ENCODE results near the gene UQCRHL. TPM values are rescaled to one million over a fixed set of nuclear protein-coding genes. Genes with fewer than 3 reads are reported as not detected.

Gene UQCRHL
- total and polyA plus RNA-seq, 2 of the 8 experiments (the other 6 are each of a cell fraction or from before 2014, with no cell fraction given): 3.7 to 3.9 TPM

DNA sequence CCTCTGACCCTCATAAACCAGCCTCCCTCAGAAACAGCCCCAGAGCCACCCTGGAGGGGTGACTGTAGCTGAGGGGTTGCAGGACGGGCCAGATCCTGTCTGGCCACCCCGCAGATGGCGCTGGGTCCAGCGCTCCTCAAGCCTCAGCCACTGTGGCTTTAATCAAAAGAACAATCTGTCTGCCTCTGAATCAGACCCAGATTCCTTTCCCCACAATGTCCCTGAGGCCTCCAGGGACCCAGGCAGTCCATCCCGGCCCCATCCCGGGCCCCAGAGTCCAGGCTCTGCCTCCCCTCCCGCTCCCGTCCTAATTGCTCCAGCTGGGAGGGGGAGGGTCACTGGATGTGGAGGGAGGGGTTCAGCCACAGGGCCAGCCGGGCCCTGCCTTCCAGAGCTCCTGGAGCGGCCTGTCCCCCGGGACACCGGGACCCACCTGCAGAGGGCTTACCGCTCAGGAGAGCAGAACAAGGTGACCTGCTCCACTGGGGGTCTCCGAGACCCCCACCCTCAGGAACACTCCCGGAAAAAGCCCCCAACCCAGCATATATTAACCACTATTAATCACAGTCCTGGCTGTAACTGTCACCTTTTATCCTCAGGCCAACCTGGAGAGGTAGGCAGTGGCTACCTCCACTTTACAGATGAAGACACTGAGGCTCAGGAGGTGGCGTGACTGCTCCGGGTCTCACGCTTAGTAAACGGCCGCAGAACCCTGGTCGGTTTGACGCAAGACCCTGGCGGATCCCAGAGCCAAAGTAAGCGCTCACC, 49.7 kb downstream of the UQCRHL start (continued):
- TF ChIP-seq, protein P1, sequence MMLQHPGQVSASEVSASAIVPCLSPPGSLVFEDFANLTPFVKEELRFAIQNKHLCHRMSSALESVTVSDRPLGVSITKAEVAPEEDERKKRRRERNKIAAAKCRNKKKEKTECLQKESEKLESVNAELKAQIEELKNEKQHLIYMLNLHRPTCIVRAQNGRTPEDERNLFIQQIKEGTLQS (IDR thresholded peaks at IDR 0.05; ENCODE audit: insufficient read depth, low read depth, low read length): no peak
- no peak for TF ChIP-seq NANOG (IDR thresholded peaks at IDR 0.05; ENCODE audit: insufficient read depth, low read depth, low read length, poor library complexity, severe bottlenecking)
- no peak for TF ChIP-seq SIX5 (IDR thresholded peaks at IDR 0.05; ENCODE audit: low read depth, low read length)
- TF ChIP-seq ZNF274 (IDR thresholded peaks at IDR 0.05; ENCODE audit: borderline replicate concordance, extremely low read depth, low read length): no peak
- no peak for TF ChIP-seq JUN (IDR thresholded peaks at IDR 0.05; ENCODE audit: low read depth, low read length)
- TF ChIP-seq POLR2AphosphoS5 (IDR thresholded peaks at IDR 0.05; ENCODE audit: low read depth, low read length): peak; percentile 24; the same call in 1 of the 2 replicates
- TF ChIP-seq CHD1 (IDR thresholded peaks at IDR 0.05; ENCODE audit: low read depth, low read length): no peak
- TF ChIP-seq CBX5 (IDR thresholded peaks at IDR 0.05; ENCODE audit: low read depth, low read length): no peak
- TF ChIP-seq BACH1 (IDR thresholded peaks at IDR 0.05; ENCODE audit: low read length): no peak
- no peak for TF ChIP-seq CREB1 (IDR thresholded peaks at IDR 0.05)
- TF ChIP-seq, protein P2, sequence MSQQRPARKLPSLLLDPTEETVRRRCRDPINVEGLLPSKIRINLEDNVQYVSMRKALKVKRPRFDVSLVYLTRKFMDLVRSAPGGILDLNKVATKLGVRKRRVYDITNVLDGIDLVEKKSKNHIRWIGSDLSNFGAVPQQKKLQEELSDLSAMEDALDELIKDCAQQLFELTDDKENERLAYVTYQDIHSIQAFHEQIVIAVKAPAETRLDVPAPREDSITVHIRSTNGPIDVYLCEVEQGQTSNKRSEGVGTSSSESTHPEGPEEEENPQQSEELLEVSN (IDR thresholded peaks at IDR 0.05): no peak
- no peak for TF ChIP-seq MAFK (IDR thresholded peaks at IDR 0.05; ENCODE audit: low read depth, low read length)
- TF ChIP-seq TCF12 (IDR thresholded peaks at IDR 0.05; ENCODE audit: low read depth, low read length): no peak
- no peak for TF ChIP-seq EGR1 (IDR thresholded peaks at IDR 0.05; ENCODE audit: borderline replicate concordance, low read depth, low read length)
- TF ChIP-seq POLR2A (IDR thresholded peaks at IDR 0.05; ENCODE audit: control extremely low read depth in 1 of 2, low read depth in 2 of 2, low read length in 2 of 2): no peak
- no peak for TF ChIP-seq SUZ12 (IDR thresholded peaks at IDR 0.05; ENCODE audit: low read length)
- peak; percentile 57 for TF ChIP-seq CTBP2 (IDR thresholded peaks at IDR 0.05; ENCODE audit: borderline replicate concordance, insufficient read depth, insufficient read length, low read length)
- TF ChIP-seq TAF7 (optimal IDR thresholded peaks at IDR 0.05; ENCODE audit: borderline replicate concordance, low read depth, low read length): no peak
- TF ChIP-seq TEAD4 (IDR thresholded peaks at IDR 0.05; ENCODE audit: low read depth, low read length): no peak
- 0 out of 2 replicates have a peak, but pooled peaks have one; percentile 2 for TF ChIP-seq PHF8 (conservative IDR thresholded peaks at IDR 0.05; ENCODE audit: low read depth, low read length)
- TF ChIP-seq KDM1A (IDR thresholded peaks at IDR 0.05; ENCODE audit: borderline replicate concordance, low read length): peak; percentile 95; the same call in 1 of the 2 replicates

All from H1 (cell line).